Activated T-helper 1 cell treated with anti-CD3 and anti-CD28 coated beads, Interleukin-12 subunit alpha, Interleukin-12 subunit beta, Interleukin-2, Interleukin-4 antibody, amounts not matched to agents 30 ng/mL and 10 ng/mL and 1 ng/mL, durations not matched to agents 14 hours and 24 hours and 36 hours (primary cell): ENCODE measurements around the gene CCDC149. TPM values are rescaled to one million over a fixed set of nuclear protein-coding genes. Genes with fewer than 3 reads are reported as not detected.

Source experiments
- DNase-seq: peaks from one replicate; pipeline ENCODE4 v3.0.0; 2021; ENCODE audit warnings: low spot score
- H3K27ac Mint-ChIP-seq: one replicate; pipeline ENCODE4 v1.8.0; 2021; ENCODE audit warnings: mild to moderate bottlenecking, mixed read lengths
- H3K27me3 Mint-ChIP-seq: one replicate; pipeline ENCODE4 v1.8.0; 2022; ENCODE audit warnings: mild to moderate bottlenecking, moderate library complexity, mixed read lengths; ENCODE audit not compliant: insufficient read depth
- H3K36me3 Mint-ChIP-seq: one replicate; pipeline ENCODE4 v1.8.0; 2021; ENCODE audit warnings: low read depth, mixed read lengths
- H3K4me1 Mint-ChIP-seq: one replicate; pipeline ENCODE4 v1.8.0; 2021; ENCODE audit warnings: low read depth, mixed read lengths
- H3K4me3 Mint-ChIP-seq: one replicate; pipeline ENCODE4 v1.8.0; 2021; ENCODE audit warnings: mild to moderate bottlenecking, moderate library complexity, mixed read lengths
- H3K9me3 Mint-ChIP-seq: one replicate; pipeline ENCODE4 v1.8.0; 2021; ENCODE audit warnings: mixed read lengths
- intact Hi-C: fragments of 100-400 bp; cut with micrococcal nuclease; formaldehyde crosslinking; loops from one replicate; pipeline ENCODE4 v1.15.1; 2024
- total RNA-seq: library from RNA; stranded (reverse); gene quantifications from 2 replicates; pipeline ENCODE4 v1.2.3, GENCODE V29; 2022

The CCDC149 gene
- total RNA-seq, 1 donor from 2014 or later, result not detected

DNA sequence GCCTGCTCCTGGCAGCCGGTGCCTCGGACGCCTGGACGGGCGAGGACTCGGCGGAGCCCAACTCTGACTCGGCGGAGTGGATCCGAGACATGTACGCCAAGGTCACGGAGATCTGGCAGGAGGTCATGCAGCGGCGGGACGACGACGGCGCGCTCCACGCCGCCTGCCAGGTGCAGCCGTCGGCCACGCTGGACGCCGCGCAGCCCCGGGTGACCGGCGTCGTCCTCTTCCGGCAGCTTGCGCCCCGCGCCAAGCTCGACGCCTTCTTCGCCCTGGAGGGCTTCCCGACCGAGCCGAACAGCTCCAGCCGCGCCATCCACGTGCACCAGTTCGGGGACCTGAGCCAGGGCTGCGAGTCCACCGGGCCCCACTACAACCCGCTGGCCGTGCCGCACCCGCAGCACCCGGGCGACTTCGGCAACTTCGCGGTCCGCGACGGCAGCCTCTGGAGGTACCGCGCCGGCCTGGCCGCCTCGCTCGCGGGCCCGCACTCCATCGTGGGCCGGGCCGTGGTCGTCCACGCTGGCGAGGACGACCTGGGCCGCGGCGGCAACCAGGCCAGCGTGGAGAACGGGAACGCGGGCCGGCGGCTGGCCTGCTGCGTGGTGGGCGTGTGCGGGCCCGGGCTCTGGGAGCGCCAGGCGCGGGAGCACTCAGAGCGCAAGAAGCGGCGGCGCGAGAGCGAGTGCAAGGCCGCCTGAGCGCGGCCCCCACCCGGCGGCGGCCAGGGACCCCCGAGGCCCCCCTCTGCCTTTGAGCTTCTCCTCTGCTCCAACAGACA, 113.1 kb downstream of the CCDC149 start:
- H3K4me1 Mint-ChIP-seq, result no peaks in the 10 kb centered on the region
- intact Hi-C loops, result no loop called here
- H3K27me3 Mint-ChIP-seq, result peaks cover 32% of the 10 kb centered on the region
- no peak overlapping the region for H3K4me3 Mint-ChIP-seq
- no peaks in the 10 kb centered on the region for H3K9me3 Mint-ChIP-seq
- DNase-seq, result no peak
- H3K36me3 Mint-ChIP-seq, result no peaks in the 10 kb centered on the region
- no peak overlapping the region for H3K27ac Mint-ChIP-seq

DNA sequence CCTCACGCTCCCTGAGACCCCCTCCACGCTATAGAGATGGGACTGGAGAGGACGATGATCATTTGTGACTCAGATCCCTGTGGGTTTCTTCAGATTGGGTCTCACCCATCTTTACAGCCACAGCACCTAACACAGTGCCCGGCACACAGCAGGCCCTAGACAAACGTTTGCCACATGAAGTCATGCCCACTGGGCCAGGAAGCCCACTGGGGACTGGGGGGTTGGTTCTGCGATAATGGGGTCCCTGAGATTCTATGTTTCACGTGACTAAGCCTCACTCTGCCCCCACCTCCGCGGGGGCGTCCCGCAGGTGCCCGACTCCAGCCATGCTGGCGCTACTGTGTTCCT, 113.7 kb downstream of the CCDC149 start:
- H3K36me3 Mint-ChIP-seq, result no peaks in the 10 kb centered on the region
- no peak overlapping the region for H3K4me3 Mint-ChIP-seq

DNA sequence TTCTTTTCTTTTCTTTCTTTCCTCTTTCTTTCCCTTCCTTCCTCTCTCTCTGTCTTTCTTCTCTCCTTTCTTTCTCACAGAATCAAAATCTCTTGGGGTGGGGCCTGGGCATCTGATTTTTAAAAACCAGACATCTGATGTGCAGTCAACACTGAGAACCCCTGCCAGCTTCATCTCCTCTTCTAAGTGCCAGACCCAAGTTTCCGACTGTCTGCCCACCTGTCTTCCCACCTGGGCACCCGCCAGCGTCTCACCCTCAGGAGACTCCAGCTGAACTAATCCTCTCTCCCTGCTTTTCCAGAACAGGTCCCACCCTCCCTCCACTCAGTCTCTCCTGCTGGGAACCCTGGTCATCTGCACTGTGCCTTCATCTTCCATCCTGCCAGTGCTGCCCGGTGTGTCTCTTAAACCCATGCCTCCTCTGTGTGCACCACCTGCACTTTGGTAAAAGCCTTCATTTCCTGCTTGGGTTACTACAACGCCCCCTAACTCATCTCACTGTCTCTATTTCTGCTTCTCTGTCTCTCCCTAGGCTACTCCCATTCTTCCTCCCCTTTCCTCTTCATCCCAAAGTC, 114.7 kb downstream of the CCDC149 start:
- no peak for DNase-seq
- intact Hi-C loops, result no loop called here
- H3K27me3 Mint-ChIP-seq, result peaks cover 32% of the 10 kb centered on the region

More for the DNA sequence above, 113.7 kb downstream of the CCDC149 start:
- Mint-ChIP-seq H3K27ac (no peak overlapping the region), H3K4me1 (no peaks in the 10 kb centered on the region), H3K27me3 (peaks cover 32% of the 10 kb centered on the region), H3K9me3 (no peaks in the 10 kb centered on the region)
- no peak for DNase-seq
- intact Hi-C loops, result no loop called here

DNA sequence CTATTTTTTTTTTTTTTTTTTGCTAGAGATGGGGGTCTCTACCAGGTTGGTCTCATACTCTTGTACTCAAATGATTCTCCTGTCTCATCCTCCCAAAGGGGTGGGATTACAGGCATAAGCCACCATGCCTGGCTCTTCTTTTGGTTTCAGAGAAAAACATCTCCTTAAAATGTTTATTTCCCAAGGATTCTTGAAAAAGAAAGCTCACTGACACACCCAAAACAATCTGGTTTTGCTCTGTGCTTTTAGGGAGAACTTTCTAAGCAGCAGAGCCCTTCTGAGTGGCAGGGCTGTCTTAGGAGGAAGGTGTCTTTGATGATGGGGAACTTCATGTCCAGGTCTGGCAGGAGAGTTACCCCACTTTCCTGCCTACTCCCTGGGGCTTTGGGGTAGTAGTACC, 116.2 kb downstream of the CCDC149 start:
- intact Hi-C loops, result no loop called here
- Mint-ChIP-seq H3K36me3 (no peaks in the 10 kb centered on the region), H3K4me3 (no peak overlapping the region), H3K27me3 (peaks cover 20% of the 10 kb centered on the region), H3K4me1 (no peaks in the 10 kb centered on the region), H3K27ac (no peak overlapping the region), H3K9me3 (no peaks in the 10 kb centered on the region)
- no peak for DNase-seq

More for the DNA sequence above, 114.7 kb downstream of the CCDC149 start:
- H3K36me3 Mint-ChIP-seq, result no peaks in the 10 kb centered on the region
- H3K9me3 Mint-ChIP-seq, result no peaks in the 10 kb centered on the region
- no peaks in the 10 kb centered on the region for H3K4me1 Mint-ChIP-seq
- no peak overlapping the region for H3K27ac Mint-ChIP-seq
- H3K4me3 Mint-ChIP-seq, result no peak overlapping the region

DNA sequence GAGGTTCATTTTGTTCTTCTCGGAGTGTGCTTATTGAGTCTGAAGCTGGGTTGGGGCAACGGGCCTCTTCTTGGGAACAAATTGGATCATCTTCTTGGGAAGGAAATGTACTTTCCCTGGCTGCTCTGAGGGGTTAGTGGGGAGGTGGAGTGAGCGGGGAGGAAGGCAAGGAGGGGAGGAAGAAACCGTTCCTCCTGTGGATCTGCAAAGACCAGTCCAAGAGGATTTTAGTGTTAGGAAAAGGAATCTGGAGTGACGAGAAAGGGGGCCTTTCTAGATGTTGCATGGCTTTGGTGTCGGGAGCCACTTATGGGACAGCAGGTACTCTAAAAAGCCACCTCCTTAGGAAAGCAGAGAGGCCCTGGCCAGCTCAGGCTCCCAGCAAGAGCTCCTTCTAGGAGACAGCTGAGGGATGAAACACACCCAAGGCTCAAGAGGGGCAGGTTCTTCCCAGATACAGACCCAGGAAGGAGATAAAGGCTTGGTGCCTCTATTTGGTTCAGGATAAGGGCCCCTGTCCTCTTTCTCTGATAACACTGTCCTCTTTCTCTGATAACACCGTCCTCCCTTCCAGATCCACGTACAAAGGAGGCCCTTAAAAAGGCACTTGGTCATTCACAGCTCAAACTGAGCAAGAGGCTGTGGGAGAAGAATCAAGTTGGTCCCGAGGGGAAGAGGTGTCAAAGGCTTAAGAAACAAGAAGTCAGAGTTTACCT, 117.0 kb downstream of the CCDC149 start:
- Mint-ChIP-seq H3K4me1 (no peaks in the 10 kb centered on the region), H3K27me3 (peaks cover 18% of the 10 kb centered on the region), H3K27ac (no peak overlapping the region), H3K9me3 (no peaks in the 10 kb centered on the region), H3K36me3 (no peaks in the 10 kb centered on the region), H3K4me3 (no peak overlapping the region)
- no peak for DNase-seq
- intact Hi-C loops, result no loop called here

DNA sequence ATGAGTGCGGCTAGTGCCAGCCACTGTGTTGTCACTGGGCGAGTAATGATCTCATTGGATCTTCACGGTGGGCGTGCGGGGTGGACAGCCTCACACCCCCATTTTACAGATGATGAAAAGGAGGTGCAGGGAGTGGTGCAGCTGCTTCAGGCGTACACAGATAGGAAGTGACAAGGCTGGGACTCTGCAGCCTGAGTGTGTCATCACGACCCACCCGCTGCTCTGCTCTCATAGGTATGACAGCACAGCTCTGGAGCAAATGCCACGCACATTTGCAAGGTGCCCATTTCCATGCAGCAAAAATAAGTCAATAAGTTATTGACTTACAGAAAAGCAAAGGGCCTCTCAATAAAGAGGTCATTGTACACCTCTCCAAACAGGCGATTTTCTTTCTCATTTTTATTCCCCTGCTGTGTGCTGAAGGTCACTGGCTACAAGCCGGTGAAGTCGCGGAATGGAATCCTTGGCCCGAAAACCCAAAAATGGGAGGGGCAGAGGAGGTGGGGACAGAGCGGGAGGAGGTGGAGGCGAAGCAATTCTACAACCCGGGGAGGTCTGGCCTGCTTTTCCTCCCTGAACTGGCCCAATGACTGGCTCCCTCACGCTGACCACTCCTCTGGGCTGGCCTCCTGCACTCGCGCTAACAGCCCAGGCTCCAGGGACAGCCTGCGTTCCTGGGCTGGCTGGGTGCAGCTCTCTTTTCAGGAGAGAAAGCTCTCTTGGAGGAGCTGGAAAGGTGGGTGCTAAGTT, 117.8 kb downstream of the CCDC149 start, which contains the start of gene SOD3:
TSS of gene SOD3 (plus strand) at position 658 of the 750 bp plus-strand sequence. CDS start 3,949 bp downstream, outside the sequence.
- no peak for DNase-seq
- Mint-ChIP-seq H3K27ac (no peak within 1 kb of the TSS), H3K36me3 (no peaks in the 10 kb centered on the region), H3K9me3 (no peaks in the 10 kb centered on the region), H3K4me1 (no peaks in the 10 kb centered on the region), H3K27me3 (peaks cover 15% of the 10 kb centered on the region), H3K4me3 (no peak within 1 kb of the TSS)
- intact Hi-C loops, result no loop called here

DNA sequence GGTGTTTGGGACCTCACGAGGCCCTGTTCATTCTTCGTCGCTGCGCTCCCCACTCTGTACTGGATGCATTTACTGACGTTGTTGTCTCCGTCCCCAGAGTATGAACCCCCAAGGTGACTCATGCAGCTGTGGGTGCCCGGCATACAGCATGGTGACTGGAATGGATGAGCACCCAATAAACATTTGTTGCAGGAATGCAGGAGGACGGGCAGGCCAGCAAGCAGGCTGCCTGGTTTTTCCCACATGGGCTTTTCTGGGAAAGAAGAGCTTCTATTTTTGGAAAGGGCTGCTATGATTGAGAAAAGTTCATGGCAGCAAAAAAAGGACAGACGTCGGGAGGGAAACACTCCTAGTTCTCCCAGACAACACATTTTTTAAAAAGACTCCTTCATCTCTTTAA, 118.4 kb downstream of the CCDC149 start:
- Mint-ChIP-seq H3K27me3 (peaks cover 15% of the 10 kb centered on the region), H3K4me1 (no peaks in the 10 kb centered on the region), H3K27ac (no peak overlapping the region), H3K9me3 (no peaks in the 10 kb centered on the region), H3K36me3 (no peaks in the 10 kb centered on the region), H3K4me3 (no peak overlapping the region)
- intact Hi-C loops, result no loop called here
- no peak for DNase-seq

DNA sequence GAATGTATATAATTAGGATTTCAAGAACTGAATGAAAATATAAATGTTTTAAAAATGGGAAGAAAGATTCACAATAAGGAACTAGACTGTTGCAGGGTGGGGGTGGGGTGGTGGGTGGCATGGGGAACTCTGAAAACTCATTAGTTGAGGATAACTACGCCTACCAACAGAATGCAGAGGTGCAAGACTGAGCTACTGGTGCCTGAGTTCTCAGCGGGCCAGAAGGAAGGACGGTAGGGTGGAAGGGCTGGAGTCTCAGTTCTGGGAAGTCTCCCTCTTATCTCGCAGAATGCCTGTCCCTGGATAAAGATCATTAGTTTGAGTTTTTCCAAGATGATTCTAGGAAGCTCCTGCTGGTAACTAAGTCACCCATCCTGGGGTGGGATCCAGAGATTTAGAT, 118.8 kb downstream of the CCDC149 start:
- Mint-ChIP-seq H3K4me1 (no peaks in the 10 kb centered on the region), H3K27me3 (peaks cover 14% of the 10 kb centered on the region), H3K36me3 (no peaks in the 10 kb centered on the region), H3K9me3 (no peaks in the 10 kb centered on the region), H3K4me3 (no peak overlapping the region), H3K27ac (no peak overlapping the region)
- no peak for DNase-seq
- intact Hi-C loops, result no loop called here

DNA sequence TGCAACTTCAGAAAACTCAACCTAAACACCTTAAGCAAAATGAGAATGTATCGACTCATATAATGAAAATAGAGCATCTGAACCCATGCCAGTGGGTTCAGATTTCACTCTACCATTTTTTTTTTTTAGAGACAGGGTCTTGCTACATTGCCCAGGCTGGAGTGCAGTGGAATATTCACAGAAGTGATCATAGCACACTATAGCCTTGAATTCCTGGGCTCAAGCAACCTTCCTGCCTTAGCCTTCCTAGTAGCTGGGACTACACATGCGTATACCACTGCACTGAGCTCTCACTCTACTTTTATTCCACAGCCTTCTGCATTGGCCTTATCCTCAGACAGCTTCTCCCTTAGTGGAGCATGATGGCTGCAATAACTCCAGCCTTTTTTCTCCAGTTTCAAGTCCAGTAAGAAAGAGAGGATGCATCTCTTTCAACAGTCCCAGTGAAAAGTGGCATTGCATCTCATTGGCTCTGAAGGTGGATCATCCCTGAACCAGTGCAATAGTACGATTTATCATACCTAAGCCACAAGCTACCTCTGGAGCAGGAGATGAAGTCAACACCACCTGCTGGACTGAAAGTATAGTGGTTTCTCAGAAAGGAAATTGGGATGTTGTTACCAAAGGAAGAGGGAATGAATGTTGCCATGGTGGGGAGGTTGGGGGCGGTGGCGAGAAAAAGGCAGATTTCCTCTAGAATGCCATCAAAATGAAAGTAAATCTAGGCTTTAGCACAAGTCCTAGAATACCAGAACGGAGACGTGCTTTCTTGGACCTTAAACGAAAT, 119.4 kb downstream of the CCDC149 start:
- Mint-ChIP-seq H3K9me3 (peaks cover 5% of the 10 kb centered on the region), H3K36me3 (no peaks in the 10 kb centered on the region), H3K27me3 (peaks cover 8% of the 10 kb centered on the region), H3K27ac (no peak overlapping the region), H3K4me1 (no peaks in the 10 kb centered on the region), H3K4me3 (no peak overlapping the region)
- intact Hi-C loops, result no loop called here
- no peak for DNase-seq

DNA sequence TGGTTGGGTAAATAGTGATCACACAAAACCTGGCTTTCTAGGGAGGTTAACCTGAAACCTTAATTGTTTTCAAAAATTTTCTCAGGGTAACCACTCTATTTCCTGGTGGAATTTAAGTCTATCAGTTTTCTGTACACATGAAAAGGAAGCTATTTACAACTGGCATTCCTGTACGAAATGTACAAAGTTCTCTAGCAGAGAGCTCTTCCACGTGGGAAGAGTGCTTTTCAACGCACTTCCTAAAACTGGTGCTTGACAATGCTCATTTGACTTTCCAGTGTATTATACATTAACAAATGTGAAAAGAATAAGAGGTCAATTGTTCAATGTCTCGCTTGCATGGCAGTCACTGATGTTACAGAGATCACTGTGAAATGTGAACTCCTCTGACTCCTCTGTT, 120.3 kb downstream of the CCDC149 start:
- DNase-seq, result no peak
- H3K27me3 Mint-ChIP-seq, result peaks cover under 1% of the 10 kb centered on the region
- H3K4me1 Mint-ChIP-seq, result no peaks in the 10 kb centered on the region
- intact Hi-C loops, result no loop called here
- no peak overlapping the region for H3K4me3 Mint-ChIP-seq
- H3K36me3 Mint-ChIP-seq, result no peaks in the 10 kb centered on the region
- no peak overlapping the region for H3K27ac Mint-ChIP-seq
- H3K9me3 Mint-ChIP-seq, result peaks cover 10% of the 10 kb centered on the region

DNA sequence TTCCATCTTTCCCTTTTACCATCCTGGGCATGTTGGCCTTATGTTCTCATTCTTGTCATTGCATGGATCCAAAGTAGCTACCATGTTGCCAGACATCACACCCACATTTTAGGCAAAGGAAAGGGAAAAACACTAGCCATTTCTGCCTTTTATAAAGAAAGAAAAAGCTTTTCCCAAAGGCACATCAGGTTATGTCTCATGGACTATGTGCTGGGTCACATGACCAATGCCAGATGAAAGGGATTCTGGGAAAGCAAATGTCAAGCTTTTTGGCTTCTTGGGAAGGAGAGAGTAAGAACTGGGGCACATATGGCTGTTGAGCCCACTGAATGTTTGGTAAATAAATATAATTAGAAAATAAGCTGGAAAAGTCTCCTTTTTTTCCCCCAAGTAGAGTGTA, 121.8 kb downstream of the CCDC149 start:
- no peak for DNase-seq
- no peaks in the 10 kb centered on the region for H3K36me3 Mint-ChIP-seq
- no peak overlapping the region for H3K4me3 Mint-ChIP-seq
- intact Hi-C loops, result no loop called here
- no peaks in the 10 kb centered on the region for H3K4me1 Mint-ChIP-seq
- no peak overlapping the region for H3K27ac Mint-ChIP-seq
- H3K27me3 Mint-ChIP-seq, result no peaks in the 10 kb centered on the region
- H3K9me3 Mint-ChIP-seq, result peaks cover 14% of the 10 kb centered on the region

DNA sequence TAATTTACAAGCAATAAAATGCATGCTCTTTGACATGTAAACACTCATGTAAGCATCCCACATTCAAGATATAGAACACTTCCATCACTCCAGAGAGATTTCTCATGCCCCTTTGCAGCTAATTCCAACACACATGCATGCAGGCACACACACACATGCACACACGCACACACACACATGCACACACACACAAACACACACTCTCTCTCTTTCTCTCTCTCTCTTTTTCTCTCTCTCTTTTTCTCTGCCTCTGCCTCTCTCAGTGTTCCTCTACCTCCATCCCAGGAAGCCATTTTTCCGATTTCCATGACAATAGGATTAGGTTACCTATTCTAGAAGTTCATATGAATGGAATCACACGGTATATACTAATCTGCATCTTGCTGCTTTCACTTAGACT, 129.3 kb downstream of the CCDC149 start:
- DNase-seq, result no peak
- H3K9me3 Mint-ChIP-seq, result peaks cover 10% of the 10 kb centered on the region
- H3K27me3 Mint-ChIP-seq, result peaks cover 5% of the 10 kb centered on the region
- no peaks in the 10 kb centered on the region for H3K36me3 Mint-ChIP-seq
- H3K4me1 Mint-ChIP-seq, result no peaks in the 10 kb centered on the region
- no peak overlapping the region for H3K27ac Mint-ChIP-seq
- intact Hi-C loops, result no loop called here
- H3K4me3 Mint-ChIP-seq, result no peak overlapping the region
